ENCODE data around the gene WDR38. TPM values are rescaled to one million over a fixed set of nuclear protein-coding genes. Genes with fewer than 3 reads are reported as not detected.

Gene WDR38
- total and polyA plus RNA-seq, 9 of the 15 experiments (the other 6 are each of a cell fraction or from before 2014, with no cell fraction given), result not detected

DNA sequence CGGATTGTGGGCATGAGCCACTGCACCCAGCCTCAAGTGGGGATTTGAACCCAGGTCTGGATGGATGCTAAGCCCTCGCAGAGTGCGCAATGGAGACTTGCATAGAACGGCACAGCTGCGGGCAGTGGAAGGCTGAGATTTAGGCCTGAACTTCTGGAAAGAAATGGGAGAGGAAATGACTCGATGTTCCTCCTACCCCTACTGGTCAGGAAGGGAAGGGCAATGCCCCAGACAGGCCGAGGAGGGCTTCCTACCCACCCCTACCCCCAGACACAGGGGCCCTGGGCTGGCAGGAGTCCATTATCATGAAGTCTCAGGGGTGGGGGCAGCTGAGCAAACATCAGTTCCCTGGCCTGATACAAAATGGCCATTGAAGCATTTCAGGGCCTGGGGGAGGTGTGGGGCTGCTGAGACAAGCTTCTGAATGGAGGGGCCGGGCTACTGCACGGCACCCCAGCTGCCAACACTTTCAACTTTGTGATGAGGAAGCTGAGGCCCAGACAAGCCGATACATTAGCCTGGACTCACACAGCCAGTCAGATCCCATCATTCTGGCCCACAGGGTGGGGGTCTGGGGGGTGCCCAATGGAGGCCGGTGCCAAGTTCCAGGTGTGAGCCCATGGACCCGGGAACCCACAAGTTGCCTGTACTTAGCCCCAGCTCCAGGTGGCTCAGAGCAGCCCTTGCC lies 13.5 kb upstream of the WDR38 start:
- Histone ChIP-seq H3K4me3 (no peak overlapping the region), H2AFZ (ENCODE audit: low read depth, low read length) (peak overlapping the region; percentile 18), H3K9me1 (ENCODE audit: control insufficient read depth, insufficient read depth, low read length) (no peaks in the 10 kb centered on the region), H3K27ac (ENCODE audit: extremely low read depth, low read depth, low read length) (no peak overlapping the region), H3K79me2 (ENCODE audit: control insufficient read depth, insufficient read depth, low read length) (no peaks in the 10 kb centered on the region), H4K20me1 (replicated peaks; ENCODE audit: control insufficient read depth, insufficient read depth, low read length) (no peaks in the 10 kb centered on the region), H3K9me3 (replicated peaks; ENCODE audit: control insufficient read depth, insufficient read depth, low read depth, low read length) (no peaks in the 10 kb centered on the region), H3K27me3 (ENCODE audit: control insufficient read depth in 2 of 2, insufficient read depth in 2 of 2, low read length in 2 of 2) (no peaks in the 10 kb centered on the region), H3K4me1 (replicated peaks in 1 of 2; ENCODE audit: control insufficient read depth in 2 of 2, insufficient read depth in 2 of 2, low read length in 2 of 2) (peaks cover 0 to 27% of the 10 kb centered on the region in 2 experiments; a peak in 3 of 5 replicates), H3K4me2 (ENCODE audit: insufficient read depth, low read length) (no peak overlapping the region), H3K9ac (ENCODE audit: insufficient read depth in 1 of 2, low read depth in 2 of 2, low read length in 2 of 2) (peak overlapping the region in 1 of 2 experiments; percentile 54; a peak in 2 of 4 replicates), H3K36me3 (ENCODE audit: control insufficient read depth, insufficient read depth, low read length) (no peaks in the 10 kb centered on the region)
- intact Hi-C loops (cut with micrococcal nuclease), result no loop called here
- no TSS peak for BruUV-seq (replicated peaks)
- in situ Hi-C loops (cut with MboI), result loop anchor here (5.0 to 10.0 kb wide), 2 partner anchors 45 to 217 kb away; no protein-coding TSS in a partner anchor
- ATAC-seq (peak; percentile 73), DNase-seq (ENCODE audit: extremely low read depth in 1 of 4, low spot score in 3 of 4) (peak in 3 of 4 experiments; percentile 44 to 50 (median 45)), FAIRE-seq (no peak)
- WGBS (ENCODE audit: insufficient coverage, low coverage, missing lambda C conversion rate), result 43% methylated on average over 12 of the region's 12 CpGs
- CTCF ChIA-PET (ENCODE audit: low intra/inter-chr PET ratio), result interaction anchor here (0.6 kb wide), 1 partner anchor 13 kb away, joined by 3 read pairs; no protein-coding TSS in a partner anchor
- TF ChIP-seq, protein P1, sequence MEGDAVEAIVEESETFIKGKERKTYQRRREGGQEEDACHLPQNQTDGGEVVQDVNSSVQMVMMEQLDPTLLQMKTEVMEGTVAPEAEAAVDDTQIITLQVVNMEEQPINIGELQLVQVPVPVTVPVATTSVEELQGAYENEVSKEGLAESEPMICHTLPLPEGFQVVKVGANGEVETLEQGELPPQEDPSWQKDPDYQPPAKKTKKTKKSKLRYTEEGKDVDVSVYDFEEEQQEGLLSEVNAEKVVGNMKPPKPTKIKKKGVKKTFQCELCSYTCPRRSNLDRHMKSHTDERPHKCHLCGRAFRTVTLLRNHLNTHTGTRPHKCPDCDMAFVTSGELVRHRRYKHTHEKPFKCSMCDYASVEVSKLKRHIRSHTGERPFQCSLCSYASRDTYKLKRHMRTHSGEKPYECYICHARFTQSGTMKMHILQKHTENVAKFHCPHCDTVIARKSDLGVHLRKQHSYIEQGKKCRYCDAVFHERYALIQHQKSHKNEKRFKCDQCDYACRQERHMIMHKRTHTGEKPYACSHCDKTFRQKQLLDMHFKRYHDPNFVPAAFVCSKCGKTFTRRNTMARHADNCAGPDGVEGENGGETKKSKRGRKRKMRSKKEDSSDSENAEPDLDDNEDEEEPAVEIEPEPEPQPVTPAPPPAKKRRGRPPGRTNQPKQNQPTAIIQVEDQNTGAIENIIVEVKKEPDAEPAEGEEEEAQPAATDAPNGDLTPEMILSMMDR (IDR thresholded peaks at IDR 0.05 in 2 of 3, conservative IDR thresholded peaks at IDR 0.05 in 1 of 3; ENCODE audit: insufficient read depth in 2 of 3, low read depth in 1 of 3, low read length in 3 of 3), result peak; percentile 26 to 47 (median 45); a peak in 5 of 6 replicates
- TF ChIP-seq RAD21 (CRISPR knock-in tag; conservative IDR thresholded peaks at IDR 0.05 in 1 of 2, IDR thresholded peaks at IDR 0.05 in 1 of 2), result peak in 1 of 2 experiments; percentile 6; a peak in 1 of 4 replicates
- no peak for TF ChIP-seq MCM2 (IDR thresholded peaks at IDR 0.05; ENCODE audit: low read depth)
- TF ChIP-seq ZBTB7A (IDR thresholded peaks at IDR 0.05; ENCODE audit: borderline replicate concordance, control insufficient read depth, low read depth, low read length), result peak; percentile 37; the same call in 1 of the 2 replicates
- peak; percentile 6 for TF ChIP-seq RBM25 (IDR thresholded peaks at IDR 0.05; ENCODE audit: low read depth, low read length, severe bottlenecking)
- POLR2A ChIA-PET, result interaction anchor here (0.6 to 1.4 kb wide), 5 partner anchors 11 to 1981 kb away, joined by 3 to 6 read pairs (median 5); no protein-coding TSS in a partner anchor

Measured in K562 (cell line).